Activated CD8-positive, alpha-beta memory T cell treated with anti-CD3 and anti-CD28 coated beads, Interleukin-2, amount 50 U/mL, for 48 hours (primary cell): ENCODE results near the gene ATAD3A.
"Not testable (repeated sequence)": the region's sequence is repeated elsewhere in the genome, so short reads cannot be mapped to it uniquely, and the experiment has no call there.

ENCODE experiments used
- DNase-seq: peaks from one replicate; pipeline ENCODE4 v3.0.0-alpha.2; 2020

ATAD3A gene

GRCh38 chr1:1540818-1541628 is 29.1 kb downstream of the ATAD3A start:
- no peak for DNase-seq

- no peak for DNase-seq
Observed at GRCh38 chr1:1541956-1542765, 30.2 kb downstream of the ATAD3A start.

GRCh38 chr1:1542766-1543705 is 31.1 kb downstream of the ATAD3A start:
- peak; percentile 50 for DNase-seq

GRCh38 chr1:1543706-1544099 is 31.7 kb downstream of the ATAD3A start:
- DNase-seq, result no peak

GRCh38 chr1:1544544-1544943 is 32.6 kb downstream of the ATAD3A start:
- no peak for DNase-seq

GRCh38 chr1:1545946-1546737 is 34.2 kb downstream of the ATAD3A start:
- no peak for DNase-seq

- DNase-seq, result no peak
Observed at GRCh38 chr1:1547011-1547410, 35.0 kb downstream of the ATAD3A start.

GRCh38 chr1:1547476-1547875 is 35.5 kb downstream of the ATAD3A start:
- no peak for DNase-seq

- DNase-seq, result no peak
Observed at GRCh38 chr1:1548591-1548990, 36.6 kb downstream of the ATAD3A start.

- no peak for DNase-seq
Observed at GRCh38 chr1:1550087-1550486, 38.1 kb downstream of the ATAD3A start.

GRCh38 chr1:1550591-1551432 is 38.9 kb downstream of the ATAD3A start:
- DNase-seq, result no peak

GRCh38 chr1:1551524-1552262 is 39.7 kb downstream of the ATAD3A start:
- DNase-seq, result no peak

- DNase-seq, result no peak
Observed at GRCh38 chr1:1552263-1552639, 40.3 kb downstream of the ATAD3A start.

GRCh38 chr1:1553821-1554494 is 42.0 kb downstream of the ATAD3A start:
- DNase-seq, result no peak

GRCh38 chr1:1554550-1554925 is 42.6 kb downstream of the ATAD3A start:
- no peak for DNase-seq

GRCh38 chr1:1554926-1555915 is 43.3 kb downstream of the ATAD3A start:
- DNase-seq, result peak; percentile 50

- no peak for DNase-seq
Observed at GRCh38 chr1:1556505-1556904, 44.5 kb downstream of the ATAD3A start.

- DNase-seq, result not testable (repeated sequence)
Observed at GRCh38 chr1:1556961-1557360, 45.0 kb downstream of the ATAD3A start.

- not testable (repeated sequence) for DNase-seq
Observed at GRCh38 chr1:1557688-1558087, 45.7 kb downstream of the ATAD3A start.
